HUES64 (cell line): ENCODE results near the gene CORO2B. TPM values are rescaled to one million over a fixed set of nuclear protein-coding genes. Genes with fewer than 3 reads are reported as not detected.

Experiments
- H3K27ac ChIP-seq: 2 replicates; pipeline ENCODE4 v1.7.0; 2013; ENCODE audit warnings: low read depth, low read length, inconsistent platforms
- H3K27me3 ChIP-seq: 2 replicates; pipeline ENCODE4 v1.6.1; 2013; ENCODE audit warnings: mild to moderate bottlenecking, low read length; ENCODE audit not compliant: insufficient read depth
- H3K36me3 ChIP-seq: 2 replicates; pipeline ENCODE4 v1.6.1; 2013; ENCODE audit warnings: mild to moderate bottlenecking, low read length; ENCODE audit not compliant: insufficient read depth
- H3K4me1 ChIP-seq: 2 replicates; pipeline ENCODE4 v1.6.1; 2013; ENCODE audit warnings: mild to moderate bottlenecking, low read length, moderate library complexity; ENCODE audit not compliant: insufficient read depth
- H3K4me3 ChIP-seq: 2 replicates; pipeline ENCODE4 v1.5.1; 2013; ENCODE audit warnings: mild to moderate bottlenecking, low read length, moderate library complexity
- H3K9ac ChIP-seq: 2 replicates; pipeline ENCODE4 v1.6.1; 2013; ENCODE audit warnings: mild to moderate bottlenecking, low read depth, low read length
- H3K9me3 ChIP-seq: 2 replicates; pipeline ENCODE4 v1.6.1; 2013; ENCODE audit warnings: low read depth, low read length; ENCODE audit not compliant: insufficient read depth
- WGBS: fragments of 150-250, 120-280 bp; methylation state at CpG from one replicate; pipeline ENCODE4 v1.1.7; 2013; ENCODE audit warnings: missing lambda C conversion rate; 5-methylcytosine and 5-hydroxymethylcytosine counted together
- polyA plus RNA-seq, 2 experiments: library from polyadenylated mRNA; stranded (reverse); fragments of 50-300 nt; gene quantifications; one replicate each; pipeline ENCODE4 v1.2.3, GENCODE V29; 2013

Gene CORO2B
- polyA plus RNA-seq (2013, experiment 1 of 2): 5.6 TPM
- 6.7 TPM for polyA plus RNA-seq (2013, experiment 2 of 2)

DNA sequence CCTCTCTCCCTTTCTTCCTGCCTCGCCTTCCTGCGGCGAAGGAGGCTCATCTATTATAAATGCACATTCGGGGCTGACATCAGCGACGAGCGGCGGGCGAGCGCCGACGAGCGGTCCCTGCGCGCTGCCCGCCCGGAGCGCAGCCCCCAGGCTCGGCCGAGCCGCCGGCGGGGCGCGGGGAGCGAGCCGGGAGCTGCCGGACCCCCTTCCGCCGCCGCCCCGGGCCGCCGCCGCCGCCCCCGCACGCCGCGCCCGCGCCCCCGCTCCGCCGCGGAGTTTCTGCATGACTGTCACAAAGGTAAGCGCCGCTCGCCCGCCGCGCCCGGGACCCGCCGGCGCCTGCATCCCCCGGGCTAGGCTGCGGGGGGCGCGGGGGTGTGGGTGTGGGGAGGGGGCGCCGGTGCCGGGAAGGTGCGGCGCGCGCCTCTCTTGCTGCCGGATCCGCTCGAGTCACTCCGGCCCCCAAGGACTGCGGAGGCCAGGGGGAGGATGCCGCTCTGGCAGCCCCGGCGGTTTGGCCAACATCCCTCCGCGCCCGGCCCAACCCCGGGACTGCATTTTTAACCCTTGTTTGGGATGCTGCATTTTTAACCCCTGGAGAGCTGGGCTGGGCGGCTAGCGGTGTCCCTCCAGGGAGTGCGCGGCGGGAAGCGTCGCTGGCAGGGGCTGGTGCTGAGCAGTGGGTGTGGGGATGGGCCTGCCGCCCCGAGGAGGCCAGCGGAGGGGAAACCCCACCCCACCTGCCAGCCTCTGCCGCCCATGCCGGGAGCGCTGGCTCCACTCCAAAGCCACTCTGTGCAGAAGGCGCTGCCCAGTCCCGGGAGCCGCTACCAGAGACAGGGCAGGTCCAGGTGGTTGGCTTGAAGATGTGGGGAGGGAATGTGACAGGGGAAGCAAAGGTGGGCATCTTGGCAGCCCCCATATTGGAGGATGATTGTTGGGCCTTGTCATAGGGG lies at the start of gene CORO2B:
CORO2B (plus strand) TSS at position 14 of the 956 bp plus-strand sequence; CDS start at position 284, 270 bp downstream.
- Histone ChIP-seq H3K4me1 (peaks cover 14% of the 10 kb centered on the region), H3K27ac (peak within 1 kb of the TSS; percentile 62; the same call in 1 of the 2 replicates), H3K4me3 (peak within 1 kb of the TSS; percentile 61), H3K36me3 (no peaks in the 10 kb centered on the region), H3K27me3 (peaks cover 47% of the 10 kb centered on the region), H3K9me3 (no peaks in the 10 kb centered on the region), H3K9ac (peak within 1 kb of the TSS; percentile 41; the same call in 1 of the 2 replicates)
- WGBS: under 1% methylated on average over 93 of the region's 95 CpGs

- 93% methylated on average over 2 of the region's 2 CpGs for WGBS
- Histone ChIP-seq H3K4me3 (no peak overlapping the region), H3K27me3 (no peaks in the 10 kb centered on the region), H3K4me1 (0 out of 2 replicates have a peak, but pooled peaks cover 7% of the 10 kb centered on the region), H3K27ac (no peak overlapping the region), H3K9me3 (peaks cover 16% of the 10 kb centered on the region), H3K36me3 (no peaks in the 10 kb centered on the region), H3K9ac (no peak overlapping the region)
These were observed 47.2 kb upstream of the CORO2B start for GRCh38 chr15:68531387-68532179.

GRCh38 chr15:68536331-68537095 lies 42.3 kb upstream of the CORO2B start:
- peaks cover 26% of the 10 kb centered on the region for H3K9me3 ChIP-seq
- H3K27ac ChIP-seq: no peak overlapping the region
- no peak overlapping the region for H3K9ac ChIP-seq
- H3K4me1 ChIP-seq: no peaks in the 10 kb centered on the region
- H3K27me3 ChIP-seq: no peaks in the 10 kb centered on the region
- no peaks in the 10 kb centered on the region for H3K36me3 ChIP-seq
- no peak overlapping the region for H3K4me3 ChIP-seq
- 84% methylated on average over 4 of the region's 4 CpGs for WGBS

DNA sequence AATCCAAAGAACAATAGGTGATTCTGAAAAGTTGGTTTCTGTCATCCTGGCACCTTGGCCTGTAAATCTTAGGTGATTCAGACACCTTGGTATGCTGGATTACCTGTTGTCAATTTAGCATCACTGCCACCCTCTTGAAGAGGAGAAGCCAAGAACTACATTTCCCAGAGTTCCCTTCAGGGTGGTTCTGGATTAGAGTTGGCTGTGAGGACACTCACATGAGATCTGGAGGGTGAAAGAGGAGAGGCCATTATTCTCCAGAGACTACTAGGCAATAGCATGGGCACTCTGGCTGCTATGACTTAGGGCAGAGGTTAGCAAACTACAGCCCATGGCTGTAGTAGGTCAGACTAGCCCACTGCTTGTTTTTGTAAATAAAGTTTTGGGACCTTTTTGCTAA lies 41.7 kb upstream of the CORO2B start:
- no peaks in the 10 kb centered on the region for H3K27me3 ChIP-seq
- H3K9ac ChIP-seq: no peak overlapping the region
- no peaks in the 10 kb centered on the region for H3K36me3 ChIP-seq
- no peak overlapping the region for H3K27ac ChIP-seq
- peaks cover 23% of the 10 kb centered on the region for H3K9me3 ChIP-seq
- no peak overlapping the region for H3K4me3 ChIP-seq
- no peaks in the 10 kb centered on the region for H3K4me1 ChIP-seq

- Histone ChIP-seq H3K27me3 (no peaks in the 10 kb centered on the region), H3K4me1 (no peaks in the 10 kb centered on the region), H3K36me3 (no peaks in the 10 kb centered on the region), H3K9ac (no peak overlapping the region), H3K4me3 (no peak overlapping the region), H3K9me3 (peaks cover 19% of the 10 kb centered on the region), H3K27ac (no peak overlapping the region)
- WGBS: 83% methylated on average over 7 of the region's 7 CpGs
These were observed 41.3 kb upstream of the CORO2B start for GRCh38 chr15:68537506-68537905.

DNA sequence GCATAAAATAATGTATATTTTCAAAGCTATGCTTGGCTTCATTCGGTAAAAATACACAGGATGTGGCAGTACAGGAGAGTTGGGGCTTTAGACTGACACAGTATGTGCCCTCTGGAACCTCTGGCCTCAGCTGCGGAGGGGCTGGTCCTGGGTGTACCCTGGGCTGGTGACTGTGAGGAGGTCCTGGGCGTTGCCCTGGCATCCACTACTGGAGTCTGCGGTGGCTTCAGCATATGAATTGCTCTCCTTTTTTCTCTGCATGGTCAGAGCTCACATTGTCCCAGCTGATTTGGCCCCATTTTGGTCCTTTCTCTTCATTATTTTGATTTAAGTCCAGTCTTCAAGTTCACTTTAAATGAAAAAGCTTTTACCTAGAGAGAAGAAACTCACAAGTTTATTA lies 40.5 kb upstream of the CORO2B start:
- Histone ChIP-seq H3K9ac (no peak overlapping the region), H3K4me3 (no peak overlapping the region), H3K27ac (no peak overlapping the region), H3K9me3 (peaks cover 16% of the 10 kb centered on the region), H3K4me1 (no peaks in the 10 kb centered on the region), H3K36me3 (no peaks in the 10 kb centered on the region), H3K27me3 (no peaks in the 10 kb centered on the region)
- WGBS: 96% methylated on average over 4 of the region's 4 CpGs

DNA sequence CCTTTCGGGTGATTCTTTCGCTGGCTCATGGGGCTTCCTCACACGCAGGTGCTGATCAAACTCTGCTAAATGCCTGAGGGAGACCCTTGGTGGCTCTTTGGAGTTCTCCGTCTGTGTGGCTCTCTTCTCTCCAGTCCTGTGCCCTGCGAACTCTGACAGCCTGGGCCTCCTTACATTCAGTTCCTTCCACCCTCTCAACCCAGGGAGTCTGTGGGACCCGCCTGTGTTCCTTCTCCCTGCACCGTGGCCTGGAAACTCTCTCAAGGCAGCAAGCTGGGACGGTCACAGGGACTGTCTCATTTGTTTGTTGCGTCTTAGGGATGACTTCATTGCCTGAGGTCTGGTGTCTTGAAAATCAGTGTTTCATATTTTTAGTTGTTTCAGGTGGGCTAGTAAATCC lies 37.0 kb upstream of the CORO2B start:
- peaks cover 16% of the 10 kb centered on the region for H3K9me3 ChIP-seq
- H3K36me3 ChIP-seq: no peaks in the 10 kb centered on the region
- no peaks in the 10 kb centered on the region for H3K27me3 ChIP-seq
- H3K4me3 ChIP-seq: no peak overlapping the region
- no peak overlapping the region for H3K27ac ChIP-seq
- no peak overlapping the region for H3K9ac ChIP-seq
- H3K4me1 ChIP-seq: no peaks in the 10 kb centered on the region
- 87% methylated on average over 9 of the region's 9 CpGs for WGBS

- WGBS: 81% methylated on average over 1 of the region's 1 CpG
- Histone ChIP-seq H3K27ac (no peak overlapping the region), H3K36me3 (no peaks in the 10 kb centered on the region), H3K9me3 (peaks cover 16% of the 10 kb centered on the region), H3K4me1 (no peaks in the 10 kb centered on the region), H3K27me3 (no peaks in the 10 kb centered on the region), H3K4me3 (no peak overlapping the region), H3K9ac (no peak overlapping the region)
These were observed 36.4 kb upstream of the CORO2B start for GRCh38 chr15:68542348-68542747.

DNA sequence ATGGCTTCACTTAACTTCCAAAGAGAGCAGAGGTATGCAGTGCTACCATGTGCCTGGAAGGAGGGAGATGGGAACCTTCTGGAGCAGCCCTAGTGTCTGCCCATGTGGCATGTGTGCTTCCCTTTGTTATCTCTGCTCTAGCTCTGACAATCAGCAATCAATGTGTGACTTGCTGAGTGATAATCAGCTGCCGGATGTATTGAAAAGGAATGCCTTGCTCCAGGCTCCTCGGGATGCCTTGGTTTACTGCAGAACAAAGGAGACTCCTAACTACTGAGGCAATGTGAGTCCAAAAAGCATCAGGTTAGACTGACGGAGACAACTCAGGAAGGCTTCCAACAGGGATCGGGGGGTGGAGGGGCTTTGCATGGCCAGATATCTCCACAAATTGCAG lies 36.0 kb upstream of the CORO2B start:
- H3K36me3 ChIP-seq: no peaks in the 10 kb centered on the region
- 78% methylated on average over 4 of the region's 4 CpGs for WGBS
- H3K4me1 ChIP-seq: no peaks in the 10 kb centered on the region
- no peak overlapping the region for H3K4me3 ChIP-seq
- no peak overlapping the region for H3K9ac ChIP-seq
- no peaks in the 10 kb centered on the region for H3K27me3 ChIP-seq
- H3K9me3 ChIP-seq: peaks cover 16% of the 10 kb centered on the region
- H3K27ac ChIP-seq: no peak overlapping the region

DNA sequence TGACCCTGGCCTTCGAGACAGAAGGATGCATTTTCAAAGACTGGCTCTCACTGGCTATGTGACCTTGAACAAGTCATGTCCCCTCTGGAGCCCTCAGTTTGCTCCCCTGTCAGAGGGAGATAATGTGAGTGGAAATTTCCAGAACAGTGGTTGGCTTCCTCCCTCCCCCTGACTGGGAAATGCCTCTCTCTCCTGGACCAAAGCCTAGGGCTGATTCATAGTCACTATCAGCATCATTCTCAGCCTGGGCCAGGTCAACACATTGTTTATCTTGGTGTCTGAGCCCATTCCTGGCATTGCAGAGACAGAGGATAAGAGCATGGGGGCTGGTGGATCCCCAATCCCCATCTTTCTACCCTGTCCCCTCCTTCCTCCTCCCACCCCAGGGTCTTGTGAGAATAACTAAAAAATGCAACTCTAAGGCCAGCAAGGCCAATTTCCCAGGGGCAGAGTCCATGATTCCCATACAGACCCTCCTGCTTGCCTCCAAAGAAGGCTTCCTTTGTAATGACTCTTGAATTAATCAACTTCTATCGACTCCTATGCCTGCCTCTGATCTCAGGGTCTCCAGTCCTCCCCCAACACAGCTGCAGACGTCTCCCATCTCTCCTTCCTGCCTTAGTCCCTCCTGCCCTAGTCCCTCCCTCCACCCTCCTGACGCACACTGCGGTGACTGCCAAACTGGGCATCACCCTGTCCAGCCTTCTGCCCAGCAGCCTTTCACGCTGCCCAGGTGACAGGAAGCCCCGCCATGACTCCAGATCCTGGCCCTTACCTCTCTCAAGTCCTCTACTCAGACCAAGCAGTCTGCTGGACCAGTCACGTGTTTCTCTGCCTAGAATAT lies 35.4 kb upstream of the CORO2B start:
- Histone ChIP-seq H3K9ac (no peak overlapping the region), H3K9me3 (peaks cover 14% of the 10 kb centered on the region), H3K4me3 (no peak overlapping the region), H3K27me3 (no peaks in the 10 kb centered on the region), H3K27ac (no peak overlapping the region), H3K36me3 (no peaks in the 10 kb centered on the region), H3K4me1 (no peaks in the 10 kb centered on the region)
- WGBS: 89% methylated on average over 8 of the region's 8 CpGs
